Measurements from ENCODE around the gene ATXN2L.
"Not testable (repeated sequence)": the region's sequence is repeated elsewhere in the genome, so short reads cannot be mapped to it uniquely, and the experiment has no call there.

ATXN2L gene

GRCh38 chr16:28875134-28876018 is 52.6 kb downstream of the ATXN2L start:
- DNase-seq, result no peak

- DNase-seq, result no peak
Observed at GRCh38 chr16:28876019-28876659, 53.3 kb downstream of the ATXN2L start.

GRCh38 chr16:28876973-28877654 is 54.3 kb downstream of the ATXN2L start:
- DNase-seq, result no peak

DNA sequence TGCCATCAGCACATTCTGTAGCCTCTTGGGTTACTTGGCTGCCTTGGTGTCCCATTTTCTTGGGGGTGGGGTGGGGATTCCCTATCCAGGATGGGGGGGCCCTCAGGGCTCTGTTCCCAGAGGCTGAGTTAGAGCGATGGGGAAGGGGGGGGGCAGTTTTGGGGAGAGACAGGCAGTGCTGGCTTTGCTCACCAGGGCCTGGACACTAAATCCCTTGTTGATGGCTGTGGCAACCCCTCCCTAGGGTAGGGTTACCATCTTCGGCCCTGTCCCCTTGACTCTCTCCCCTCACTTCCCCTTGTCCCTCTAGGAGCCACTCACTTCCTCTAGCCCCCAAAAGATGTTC is 54.8 kb downstream of the ATXN2L start:
- no peak for DNase-seq

GRCh38 chr16:28878083-28878926 is 55.5 kb downstream of the ATXN2L start, which contains the start of gene ATP2A1:
TSS of gene ATP2A1 (plus strand) at chr16:28878488. CDS start at chr16:28878672, 184 bp downstream.
- no peak for DNase-seq

- no peak for DNase-seq
Observed at GRCh38 chr16:28879261-28879840, 56.6 kb downstream of the ATXN2L start.

DNA sequence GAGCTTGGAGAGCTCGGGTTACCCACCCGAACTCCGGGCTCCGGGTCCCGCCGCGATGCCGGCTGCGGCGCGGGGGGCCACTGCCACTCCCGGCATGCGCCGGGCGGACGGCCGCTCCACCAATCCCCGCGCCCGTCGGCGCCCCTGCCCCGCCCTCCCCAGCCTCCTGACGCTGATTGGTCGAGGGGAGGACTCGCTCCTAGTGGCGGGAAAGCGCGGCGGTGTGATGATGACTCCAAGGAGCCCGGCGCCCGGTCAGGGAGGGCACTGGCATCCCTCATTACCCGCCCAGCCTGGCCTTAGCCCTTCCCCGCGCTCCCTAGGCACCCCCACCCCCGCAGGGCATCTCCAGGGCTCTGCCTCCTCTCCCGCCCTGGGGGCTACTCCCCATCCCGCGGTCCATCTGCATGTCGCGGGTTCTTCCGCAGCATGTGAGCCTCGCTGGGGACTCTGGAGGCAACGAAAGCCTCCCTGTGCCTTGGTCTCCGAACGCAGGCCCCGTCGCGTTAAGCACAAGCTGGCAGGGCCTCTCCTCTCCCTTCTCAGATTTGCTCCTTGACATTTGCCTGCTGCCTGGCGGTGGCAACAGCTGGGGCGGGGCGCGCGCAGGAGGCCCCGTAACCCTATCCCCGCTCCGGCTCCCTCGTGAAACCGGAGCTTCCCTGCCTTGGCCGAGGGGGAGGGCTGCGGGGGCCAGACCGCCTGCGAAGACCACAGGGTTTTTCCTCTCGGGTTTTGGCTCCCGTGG is 57.2 kb downstream of the ATXN2L start:
- peak; percentile 85 for DNase-seq

DNA sequence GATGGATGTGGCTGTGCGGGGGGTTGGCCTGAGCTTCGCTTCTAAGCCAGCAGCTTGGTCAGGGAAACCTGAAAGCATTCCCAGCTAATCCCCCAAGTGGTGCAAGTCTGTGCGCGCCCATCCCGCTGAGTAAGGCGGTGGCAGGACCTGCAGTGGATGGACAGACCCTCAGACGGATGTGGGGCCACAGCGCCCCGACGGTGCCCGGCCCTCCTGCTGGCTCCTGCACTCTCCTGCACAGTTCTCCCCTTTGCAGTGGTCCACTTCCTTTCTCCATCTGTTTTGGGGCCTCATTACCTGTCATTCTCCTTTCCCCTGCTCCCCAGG is 57.8 kb downstream of the ATXN2L start:
- DNase-seq, result no peak

DNA sequence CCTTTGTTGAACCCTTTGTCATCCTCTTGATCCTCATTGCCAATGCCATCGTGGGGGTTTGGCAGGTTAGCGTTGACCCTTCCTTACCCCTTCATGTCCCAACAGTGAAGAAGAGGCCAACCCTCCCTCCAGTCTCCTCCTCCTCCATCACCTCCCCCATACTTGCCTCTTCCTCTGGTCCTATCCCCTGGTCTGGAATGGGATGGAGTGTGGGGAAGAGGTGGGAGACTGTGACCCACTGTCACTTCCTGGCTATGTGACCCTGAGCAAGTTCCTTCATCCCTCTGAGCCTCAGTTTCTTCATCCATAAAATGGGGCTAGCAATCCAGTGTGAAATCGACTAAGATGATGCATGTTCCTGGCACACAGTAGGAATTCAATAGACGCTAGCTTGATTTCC is 58.2 kb downstream of the ATXN2L start:
- DNase-seq, result no peak

DNA sequence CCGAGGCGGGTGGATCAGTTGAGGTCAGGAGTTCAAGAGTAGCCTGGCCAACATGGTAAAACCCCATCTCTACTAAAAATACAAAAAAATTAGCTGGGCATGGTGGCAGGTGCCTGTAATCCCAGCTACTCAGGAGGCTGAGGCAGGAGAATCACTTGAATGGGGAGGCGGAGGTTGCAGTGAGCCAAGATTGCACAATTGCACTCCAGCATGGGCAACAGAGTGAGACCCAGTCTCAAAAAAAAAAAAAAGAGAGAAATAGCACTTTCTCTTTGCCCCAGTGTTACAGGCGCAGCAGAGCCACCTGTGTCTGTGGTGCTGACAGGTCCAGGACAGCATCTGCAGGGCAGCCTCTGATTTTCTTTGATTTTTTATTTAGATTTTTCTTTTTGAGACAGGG is 58.8 kb downstream of the ATXN2L start:
- not testable (repeated sequence) for DNase-seq

GRCh38 chr16:28882551-28883160 is 59.9 kb downstream of the ATXN2L start:
- no peak for DNase-seq

DNA sequence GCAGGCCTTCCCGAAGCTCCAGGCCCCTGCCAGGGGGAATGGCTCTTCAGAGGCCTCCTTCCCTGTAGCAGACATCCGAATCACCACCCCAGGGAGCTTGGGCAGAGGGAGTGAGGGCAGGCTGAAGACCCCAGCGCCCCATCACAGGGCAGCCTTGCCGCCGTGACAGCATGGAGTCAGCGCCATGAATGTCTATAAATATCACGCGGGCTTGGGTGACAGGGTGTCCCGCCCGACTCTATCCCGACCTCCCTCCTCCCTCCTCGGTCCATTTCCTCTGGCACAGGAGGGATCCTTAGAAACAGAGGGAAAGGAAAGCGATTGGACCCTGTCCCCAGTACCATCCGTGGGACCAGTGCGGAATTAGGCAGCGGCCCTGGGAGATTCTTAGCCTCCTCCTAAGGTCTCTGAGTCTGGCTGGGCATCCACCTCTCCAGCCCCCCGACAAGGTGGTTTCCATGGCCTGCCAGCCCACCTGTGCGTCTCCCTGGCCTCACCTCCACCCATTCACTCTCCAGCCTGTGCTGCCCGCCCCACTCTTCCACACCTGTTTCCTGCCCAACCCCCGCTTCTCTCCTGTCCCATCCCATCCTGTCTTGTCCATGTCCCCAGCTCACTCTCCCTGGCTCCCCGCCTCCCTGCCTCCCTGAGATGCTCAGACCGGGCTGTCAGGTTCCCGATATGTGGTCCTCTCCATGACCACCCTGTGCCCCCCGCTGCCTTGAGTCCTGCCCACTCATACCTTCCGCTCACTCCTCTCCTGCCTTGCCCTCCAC is 60.6 kb downstream of the ATXN2L start:
- no peak for DNase-seq

- DNase-seq, result no peak
Observed at GRCh38 chr16:28884045-28884444, 61.2 kb downstream of the ATXN2L start.
